Endothelial cell of umbilical vein (primary cell): ENCODE results near the gene GATA1.

Experiments used
- CTCF ChIP-seq, 2 donors: IDR thresholded peaks; 1 replicate in 1 of 2; 2 replicates in 1 of 2; pipeline ENCODE4 v1.5.1; 2011; ENCODE audit warnings: low read length in 2 of 2, mild to moderate bottlenecking in 2 of 2, moderate library complexity in 2 of 2, control low read depth in 1 of 2, inconsistent platforms in 1 of 2, low read depth in 1 of 2; ENCODE audit not compliant: insufficient read depth in 1 of 2; ENCODE audit errors: extremely low read depth in 1 of 2
- EZH2 ChIP-seq: IDR thresholded peaks from 2 replicates; pipeline ENCODE4 v1.6.1; 2012; ENCODE audit warnings: borderline replicate concordance, low read depth, mild to moderate bottlenecking, moderate library complexity, low read length, inconsistent platforms; ENCODE audit not compliant: severe bottlenecking
- MAX ChIP-seq: IDR thresholded peaks from 2 replicates; pipeline ENCODE4 v1.6.1; 2011; ENCODE audit not compliant: insufficient read depth, insufficient read length
- POLR2A ChIP-seq: IDR thresholded peaks from 2 replicates; pipeline ENCODE4 v1.6.1; 2012; ENCODE audit warnings: low read depth, mild to moderate bottlenecking, control low read depth, low read length

- TF ChIP-seq EZH2 (no peak), CTCF (IDR thresholded peaks at IDR 0.05; ENCODE audit: extremely low read depth in 1 of 2, insufficient read depth in 1 of 2, low read depth in 1 of 2, low read length in 2 of 2) (no peak), POLR2A (no peak), MAX (no peak)
These were observed 49.5 kb upstream of the GATA1 start for GRCh38 chrX:48736878-48737212.
